ENCODE measurements around the gene GPR84.
"Not testable (repeated sequence)": the region's sequence is repeated elsewhere in the genome, so short reads cannot be mapped to it uniquely, and the experiment has no call there.

Gene GPR84

GRCh38 chr12:54331461-54331860 is 32.8 kb downstream of the GPR84 start:
- POLR2A ChIA-PET = interaction anchor here (1.8 to 3.6 kb wide), 2 partner anchors 28 to 51 kb away, joined by 4 to 14 read pairs; partner anchors contain the start of genes CBX5 and HNRNPA1
- no peak for TF ChIP-seq HDGF (IDR thresholded peaks at IDR 0.05; ENCODE audit: borderline replicate concordance)
- no peak for TF ChIP-seq FOXM1 (IDR thresholded peaks at IDR 0.05; ENCODE audit: borderline replicate concordance)
- no peak for TF ChIP-seq L3MBTL2 (conservative IDR thresholded peaks at IDR 0.05)
- TF ChIP-seq LEF1 (IDR thresholded peaks at IDR 0.05; ENCODE audit: borderline replicate concordance) = no peak
- TF ChIP-seq CTBP1 (IDR thresholded peaks at IDR 0.05; ENCODE audit: borderline replicate concordance) = no peak
- TF ChIP-seq FOXK2 (IDR thresholded peaks at IDR 0.05) = no peak
- TF ChIP-seq BHLHE40 (IDR thresholded peaks at IDR 0.05; ENCODE audit: borderline replicate concordance) = no peak
- TF ChIP-seq TARDBP (IDR thresholded peaks at IDR 0.05) = no peak
- no peak for TF ChIP-seq FOXA1 (IDR thresholded peaks at IDR 0.05)
- TF ChIP-seq ARNT (IDR thresholded peaks at IDR 0.05) = no peak
- TF ChIP-seq NFRKB (IDR thresholded peaks at IDR 0.05) = no peak
- TF ChIP-seq SUZ12 (IDR thresholded peaks at IDR 0.05) = no peak
- no peak for TF ChIP-seq ELF4 (IDR thresholded peaks at IDR 0.05)
- TF ChIP-seq PKNOX1 (IDR thresholded peaks at IDR 0.05) = no peak
- no peak for TF ChIP-seq ZNF384 (IDR thresholded peaks at IDR 0.05)
- TF ChIP-seq SP1 (IDR thresholded peaks at IDR 0.05) = no peak
- no peak for DNase-seq (ENCODE audit: extremely low spot score)
- CTCF ChIA-PET = interaction anchor here (0.8 kb wide), 1 partner anchor 48 kb away, joined by 3 read pairs; no protein-coding TSS in a partner anchor

- ChIA-PET POLR2A (interaction anchor here (1.8 kb wide), 1 partner anchor 29 kb away, joined by 4 read pairs; no protein-coding TSS in a partner anchor), CTCF (no interaction called here)
- DNase-seq (ENCODE audit: extremely low spot score) = no peak
- no peak for TF ChIP-seq FOXK2 (IDR thresholded peaks at IDR 0.05)
- no peak for TF ChIP-seq SP1 (IDR thresholded peaks at IDR 0.05)
- no peak for TF ChIP-seq L3MBTL2 (conservative IDR thresholded peaks at IDR 0.05)
- TF ChIP-seq PKNOX1 (IDR thresholded peaks at IDR 0.05) = no peak
- no peak for TF ChIP-seq FOXA1 (IDR thresholded peaks at IDR 0.05)
Measured at GRCh38 chr12:54330442-54330841, 33.8 kb downstream of the GPR84 start.

- DNase-seq (ENCODE audit: extremely low spot score) = no peak
- TF ChIP-seq SUZ12 (IDR thresholded peaks at IDR 0.05) = no peak
- TF ChIP-seq L3MBTL2 (conservative IDR thresholded peaks at IDR 0.05) = no peak
- TF ChIP-seq BHLHE40 (IDR thresholded peaks at IDR 0.05; ENCODE audit: borderline replicate concordance) = no peak
- TF ChIP-seq FOXK2 (IDR thresholded peaks at IDR 0.05) = no peak
- TF ChIP-seq NFRKB (IDR thresholded peaks at IDR 0.05) = no peak
- no peak for TF ChIP-seq TARDBP (IDR thresholded peaks at IDR 0.05)
- ChIA-PET CTCF (no interaction called here), POLR2A (interaction anchor here (1.8 kb wide), 1 partner anchor 29 kb away, joined by 4 read pairs; no protein-coding TSS in a partner anchor)
Measured at GRCh38 chr12:54329759-54330158, 34.5 kb downstream of the GPR84 start.

GRCh38 chr12:54328595-54329337 is 35.5 kb downstream of the GPR84 start:
- no peak for DNase-seq (ENCODE audit: extremely low spot score)
- TF ChIP-seq CTBP1 (IDR thresholded peaks at IDR 0.05; ENCODE audit: borderline replicate concordance) = no peak
- no peak for TF ChIP-seq FOXK2 (IDR thresholded peaks at IDR 0.05)
- no peak for TF ChIP-seq SUZ12 (IDR thresholded peaks at IDR 0.05)
- no peak for TF ChIP-seq NFRKB (IDR thresholded peaks at IDR 0.05)
- no peak for TF ChIP-seq FOXA1 (IDR thresholded peaks at IDR 0.05)
- no peak for TF ChIP-seq LEF1 (IDR thresholded peaks at IDR 0.05; ENCODE audit: borderline replicate concordance)
- TF ChIP-seq HDGF (IDR thresholded peaks at IDR 0.05; ENCODE audit: borderline replicate concordance) = no peak
- no peak for TF ChIP-seq TARDBP (IDR thresholded peaks at IDR 0.05)
- TF ChIP-seq PKNOX1 (IDR thresholded peaks at IDR 0.05) = no peak
- no peak for TF ChIP-seq BHLHE40 (IDR thresholded peaks at IDR 0.05; ENCODE audit: borderline replicate concordance)
- TF ChIP-seq ARNT (IDR thresholded peaks at IDR 0.05) = no peak
- TF ChIP-seq SP1 (IDR thresholded peaks at IDR 0.05) = no peak
- TF ChIP-seq FOXM1 (IDR thresholded peaks at IDR 0.05; ENCODE audit: borderline replicate concordance) = no peak
- no peak for TF ChIP-seq L3MBTL2 (conservative IDR thresholded peaks at IDR 0.05)
- no peak for TF ChIP-seq ZNF384 (IDR thresholded peaks at IDR 0.05)
- ChIA-PET CTCF (interaction anchor here (0.9 kb wide), 1 partner anchor 30 kb away, joined by 3 read pairs; no protein-coding TSS in a partner anchor), POLR2A (interaction anchor here (1.7 kb wide), 1 partner anchor 48 kb away, joined by 5 read pairs; the partner anchor contains the start of genes CBX5 and HNRNPA1)

- DNase-seq (ENCODE audit: extremely low spot score) = not testable (repeated sequence)
- CTCF ChIA-PET = interaction anchor here (0.6 to 2.2 kb wide), 21 partner anchors 8 to 125 kb away, joined by 3 to 21 read pairs (median 4); no protein-coding TSS in a partner anchor
- TF ChIP-seq ZNF384 (IDR thresholded peaks at IDR 0.05) (peak; percentile 77), L3MBTL2 (conservative IDR thresholded peaks at IDR 0.05) (peak; percentile 52)
- POLR2A ChIA-PET = interaction anchor here (0.6 to 2.9 kb wide), 14 partner anchors 9 to 110 kb away, joined by 3 to 42 read pairs (median 4); partner anchors contain the start of genes CBX5 and HNRNPA1
Measured at GRCh38 chr12:54325442-54326109, 38.7 kb downstream of the GPR84 start.
